NB4 (cell line): ENCODE measurements around the gene AXL.

Source experiments
- DNase-seq: peaks from one replicate; pipeline ENCODE4 v3.0.0; 2010; ENCODE audit warnings: low read depth
- H3K4me3 ChIP-seq: one replicate; pipeline ENCODE4 v1.5.1; 2011; ENCODE audit warnings: mild to moderate bottlenecking, low read depth, low read length, moderate library complexity
- CTCF ChIP-seq: IDR thresholded peaks from one replicate; pipeline ENCODE4 v1.5.1; 2012; ENCODE audit warnings: low read depth, low read length
- MAX ChIP-seq: IDR thresholded peaks from 2 replicates; pipeline ENCODE4 v1.6.1; 2011; ENCODE audit warnings: low read depth, low read length
- MYC ChIP-seq: IDR thresholded peaks from 2 replicates; pipeline ENCODE4 v1.6.1; 2011; ENCODE audit warnings: low read depth, low read length
- POLR2A ChIP-seq: IDR thresholded peaks from 2 replicates; pipeline ENCODE4 v1.6.1; 2011; ENCODE audit warnings: mild to moderate bottlenecking; ENCODE audit not compliant: insufficient read length; ENCODE audit errors: extremely low read depth

The AXL gene

GRCh38 chr19:41219924-41220567, 1.0 kb downstream of the AXL start:
- DNase-seq = no peak
- no peak for TF ChIP-seq MAX
- TF ChIP-seq CTCF = no peak
- no peak for TF ChIP-seq POLR2A
- TF ChIP-seq MYC = no peak
- no peak overlapping the region for H3K4me3 ChIP-seq

DNA sequence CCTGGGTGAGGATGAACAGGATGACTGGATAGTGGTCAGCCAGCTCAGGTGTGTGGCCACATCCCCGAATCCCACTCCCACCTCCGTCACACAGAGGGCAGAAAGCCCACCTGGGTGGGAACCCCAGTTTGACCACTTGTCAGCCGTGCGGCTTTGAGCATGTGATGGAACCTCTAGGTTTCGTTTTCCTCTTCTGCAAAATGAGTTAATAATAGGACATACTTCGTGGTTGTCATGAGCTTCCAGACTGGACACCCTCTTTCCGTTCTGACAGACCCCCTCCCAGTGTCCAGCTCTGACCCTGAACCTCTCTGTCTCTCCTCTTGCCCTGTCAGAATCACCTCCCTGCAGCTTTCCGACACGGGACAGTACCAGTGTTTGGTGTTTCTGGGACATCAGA, 1.8 kb downstream of the AXL start:
- TF ChIP-seq MYC = no peak
- TF ChIP-seq POLR2A = no peak
- TF ChIP-seq CTCF = no peak
- TF ChIP-seq MAX = no peak
- DNase-seq = no peak
- H3K4me3 ChIP-seq = no peak overlapping the region

DNA sequence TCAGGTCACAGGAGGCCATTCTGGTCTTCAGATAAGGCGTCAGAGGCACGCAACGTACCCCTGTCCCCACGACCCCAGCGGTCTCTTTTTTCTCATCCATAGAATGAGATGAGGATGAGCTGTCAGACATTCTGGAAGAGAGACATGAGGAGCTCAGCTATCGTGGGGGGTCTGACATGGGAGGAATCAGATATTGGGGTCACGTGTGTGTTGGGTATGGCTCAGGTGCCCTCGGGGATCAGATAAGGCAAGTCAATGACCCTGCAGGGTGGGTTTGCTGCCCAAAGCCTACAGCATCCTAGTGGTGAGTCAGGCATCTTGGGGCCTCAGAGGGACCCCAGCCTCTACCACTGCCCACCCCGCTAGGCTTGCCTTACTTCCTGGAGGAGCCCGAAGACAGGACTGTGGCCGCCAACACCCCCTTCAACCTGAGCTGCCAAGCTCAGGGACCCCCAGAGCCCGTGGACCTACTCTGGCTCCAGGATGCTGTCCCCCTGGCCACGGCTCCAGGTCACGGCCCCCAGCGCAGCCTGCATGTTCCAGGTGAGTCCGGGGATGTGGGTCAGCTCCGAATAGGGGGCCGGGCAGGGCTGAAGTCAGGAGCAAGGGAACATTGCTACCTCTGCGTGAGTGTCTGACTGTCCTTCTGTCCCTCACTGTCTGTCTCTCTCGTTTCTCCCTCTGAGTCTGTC, 2.6 kb downstream of the AXL start:
- H3K4me3 ChIP-seq = no peak overlapping the region
- DNase-seq = no peak
- TF ChIP-seq MAX (no peak), POLR2A (no peak), CTCF (no peak), MYC (no peak)

DNA sequence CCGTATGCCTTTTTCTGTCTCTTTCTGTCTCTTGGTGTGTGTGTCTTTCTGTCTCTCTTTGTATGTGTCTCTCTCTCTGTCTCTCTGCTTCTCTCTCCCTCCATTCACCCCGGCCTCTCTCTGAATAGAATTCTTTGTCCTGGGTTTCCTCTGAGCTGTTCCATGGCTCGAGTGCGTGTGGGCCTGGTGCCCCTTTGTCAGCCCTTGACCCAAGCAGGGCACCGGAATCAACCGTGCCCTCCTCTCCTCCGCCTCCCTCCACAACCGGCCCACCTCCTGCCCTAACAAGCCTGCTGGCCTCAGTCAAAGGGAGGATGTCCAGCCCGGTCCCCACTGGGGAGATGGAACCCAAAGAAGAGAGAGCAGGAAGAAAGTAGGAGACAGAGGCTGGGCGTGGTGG, 3.2 kb downstream of the AXL start:
- DNase-seq = no peak
- no peak overlapping the region for H3K4me3 ChIP-seq
- no peak for TF ChIP-seq MAX
- TF ChIP-seq POLR2A = no peak
- no peak for TF ChIP-seq MYC
- no peak for TF ChIP-seq CTCF

DNA sequence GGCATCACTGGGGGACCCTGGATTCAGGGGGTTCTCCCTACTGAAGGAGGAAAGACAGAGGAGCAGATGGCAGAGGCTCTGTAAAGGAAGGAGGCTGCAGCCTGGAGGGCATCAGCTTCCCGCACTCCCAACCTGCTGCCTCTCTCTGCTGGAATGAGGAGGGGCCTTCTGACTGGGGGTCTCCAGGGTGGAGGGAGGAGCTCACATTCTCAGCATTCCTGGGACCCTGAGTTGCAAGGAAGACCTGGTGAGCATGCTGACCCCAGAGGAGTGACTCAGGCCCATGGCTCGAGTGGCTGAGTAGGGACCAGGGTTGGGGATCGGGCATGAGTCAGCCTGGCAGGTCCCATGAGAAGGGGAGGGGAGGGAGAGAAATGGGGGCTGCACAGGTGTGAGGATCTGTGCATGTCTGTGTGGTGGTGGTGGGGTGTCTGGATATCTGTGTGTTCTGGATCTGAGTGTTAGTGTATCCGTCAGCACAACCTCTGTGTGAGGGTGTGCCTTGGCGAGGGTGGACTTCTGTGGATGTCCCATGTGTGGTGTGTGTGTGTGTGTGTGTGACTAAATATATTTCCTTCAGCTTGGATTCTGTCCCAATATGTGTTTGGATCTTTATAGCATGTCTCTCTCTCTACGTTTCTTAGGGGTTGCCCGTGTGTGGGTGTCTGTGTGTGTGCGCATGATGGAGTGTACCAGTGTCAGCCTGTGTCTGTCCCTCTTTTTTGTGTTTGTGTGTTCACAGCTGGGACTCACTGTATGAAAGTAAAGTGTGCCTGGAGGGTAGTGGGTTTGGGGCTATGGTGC, 4.6 kb downstream of the AXL start:
- DNase-seq = peak; percentile 21
- H3K4me3 ChIP-seq = no peak overlapping the region

More for the DNA sequence above, 4.6 kb downstream of the AXL start:
- TF ChIP-seq MYC (no peak), CTCF (no peak), POLR2A (no peak), MAX (no peak)
